ENCODE data around the gene MORN1.

MORN1 gene

GRCh38 chr1:2340918-2341254 lies 50.5 kb downstream of the MORN1 start:
- H3K4me3 ChIP-seq (ENCODE audit: low read depth, low read length), result no peak overlapping the region
- TF ChIP-seq CTCF (conservative IDR thresholded peaks at IDR 0.05; ENCODE audit: low read depth, low read length), result no peak

GRCh38 chr1:2340086-2340917 lies 51.1 kb downstream of the MORN1 start:
- no peak overlapping the region for H3K4me3 ChIP-seq (ENCODE audit: low read depth, low read length)
- DNase-seq (ENCODE audit: low read depth), result no peak
- TF ChIP-seq CTCF (conservative IDR thresholded peaks at IDR 0.05; ENCODE audit: low read depth, low read length), result no peak

More at GRCh38 chr1:2340918-2341254, 50.5 kb downstream of the MORN1 start:
- DNase-seq (ENCODE audit: low read depth), result no peak

GRCh38 chr1:2339206-2340085 lies 51.9 kb downstream of the MORN1 start:
- H3K4me3 ChIP-seq (ENCODE audit: low read depth, low read length), result no peak overlapping the region
- TF ChIP-seq CTCF (conservative IDR thresholded peaks at IDR 0.05; ENCODE audit: low read depth, low read length), result no peak

GRCh38 chr1:2337501-2337900 lies 53.9 kb downstream of the MORN1 start:
- no peak overlapping the region for H3K4me3 ChIP-seq (ENCODE audit: low read depth, low read length)
- no peak for DNase-seq (ENCODE audit: low read depth)
- TF ChIP-seq CTCF (conservative IDR thresholded peaks at IDR 0.05; ENCODE audit: low read depth, low read length), result no peak

More at GRCh38 chr1:2339206-2340085, 51.9 kb downstream of the MORN1 start:
- DNase-seq (ENCODE audit: low read depth), result no peak

GRCh38 chr1:2337081-2337480 lies 54.3 kb downstream of the MORN1 start:
- no peak overlapping the region for H3K4me3 ChIP-seq (ENCODE audit: low read depth, low read length)
- no peak for DNase-seq (ENCODE audit: low read depth)
- no peak for TF ChIP-seq CTCF (conservative IDR thresholded peaks at IDR 0.05; ENCODE audit: low read depth, low read length)

GRCh38 chr1:2336499-2336898 lies 54.9 kb downstream of the MORN1 start:
- DNase-seq (ENCODE audit: low read depth), result no peak
- H3K4me3 ChIP-seq (ENCODE audit: low read depth, low read length), result no peak overlapping the region
- TF ChIP-seq CTCF (conservative IDR thresholded peaks at IDR 0.05; ENCODE audit: low read depth, low read length), result no peak

Measured in choroid plexus epithelial cell (primary cell).